Measurements from ENCODE around the gene BICC1.
A peak's percentile ranks its signal among the peaks of the same experiment; 100 is the strongest.

BICC1 gene

DNA sequence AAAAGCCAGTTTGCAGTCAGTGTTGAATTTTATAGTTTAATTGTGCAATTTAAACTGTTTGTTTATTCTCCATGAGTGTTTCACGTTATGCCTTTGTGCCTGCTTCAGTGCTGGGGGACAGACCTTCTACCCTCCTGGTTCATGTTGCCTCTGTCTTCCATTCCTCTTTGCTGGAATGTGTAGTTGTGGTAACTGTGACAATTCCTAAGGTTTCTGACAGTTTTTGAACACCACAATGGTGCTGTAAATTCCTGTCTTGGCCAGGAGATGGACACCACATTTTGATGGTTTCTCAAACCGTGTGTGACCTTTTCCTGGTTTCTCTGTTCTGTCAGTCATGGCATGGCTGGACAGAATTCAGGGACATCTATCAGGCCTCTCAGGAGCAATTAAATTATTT lies 201.7 kb downstream of the BICC1 start:
- TF ChIP-seq, protein P1, sequence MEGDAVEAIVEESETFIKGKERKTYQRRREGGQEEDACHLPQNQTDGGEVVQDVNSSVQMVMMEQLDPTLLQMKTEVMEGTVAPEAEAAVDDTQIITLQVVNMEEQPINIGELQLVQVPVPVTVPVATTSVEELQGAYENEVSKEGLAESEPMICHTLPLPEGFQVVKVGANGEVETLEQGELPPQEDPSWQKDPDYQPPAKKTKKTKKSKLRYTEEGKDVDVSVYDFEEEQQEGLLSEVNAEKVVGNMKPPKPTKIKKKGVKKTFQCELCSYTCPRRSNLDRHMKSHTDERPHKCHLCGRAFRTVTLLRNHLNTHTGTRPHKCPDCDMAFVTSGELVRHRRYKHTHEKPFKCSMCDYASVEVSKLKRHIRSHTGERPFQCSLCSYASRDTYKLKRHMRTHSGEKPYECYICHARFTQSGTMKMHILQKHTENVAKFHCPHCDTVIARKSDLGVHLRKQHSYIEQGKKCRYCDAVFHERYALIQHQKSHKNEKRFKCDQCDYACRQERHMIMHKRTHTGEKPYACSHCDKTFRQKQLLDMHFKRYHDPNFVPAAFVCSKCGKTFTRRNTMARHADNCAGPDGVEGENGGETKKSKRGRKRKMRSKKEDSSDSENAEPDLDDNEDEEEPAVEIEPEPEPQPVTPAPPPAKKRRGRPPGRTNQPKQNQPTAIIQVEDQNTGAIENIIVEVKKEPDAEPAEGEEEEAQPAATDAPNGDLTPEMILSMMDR (IDR thresholded peaks at IDR 0.05; ENCODE audit: low read depth, low read length): no peak
- no peak overlapping the region for H3K4me3 ChIP-seq (replicated peaks in 1 of 2; ENCODE audit: low read depth in 2 of 2, low read length in 2 of 2)
- no peak for DNase-seq (ENCODE audit: low read depth in 2 of 2)

DNA sequence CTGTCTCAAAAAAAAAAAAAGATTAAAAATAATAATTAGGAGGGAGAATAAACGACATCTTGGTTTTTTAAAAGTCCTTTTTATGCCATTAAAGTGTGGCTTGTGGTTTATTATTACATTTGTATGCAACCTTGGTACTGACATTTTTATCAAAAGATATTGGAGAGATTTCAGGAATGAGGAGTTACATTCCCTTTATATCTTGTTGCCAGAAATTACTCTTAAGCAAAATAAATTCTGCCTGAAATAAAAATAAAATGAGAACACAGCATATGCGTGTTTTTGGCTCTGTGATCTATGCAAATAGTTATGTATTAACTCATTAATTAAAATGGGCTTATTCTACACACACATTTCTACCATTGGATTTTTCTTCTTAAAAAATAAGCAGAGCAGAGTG lies 202.4 kb downstream of the BICC1 start:
- no peak overlapping the region for H3K4me3 ChIP-seq (replicated peaks in 1 of 2; ENCODE audit: low read depth in 2 of 2, low read length in 2 of 2)
- DNase-seq (ENCODE audit: low read depth in 2 of 2): peak in 1 of 2 donors; percentile 69
- TF ChIP-seq, protein P1 (IDR thresholded peaks at IDR 0.05; ENCODE audit: low read depth, low read length): no peak

DNA sequence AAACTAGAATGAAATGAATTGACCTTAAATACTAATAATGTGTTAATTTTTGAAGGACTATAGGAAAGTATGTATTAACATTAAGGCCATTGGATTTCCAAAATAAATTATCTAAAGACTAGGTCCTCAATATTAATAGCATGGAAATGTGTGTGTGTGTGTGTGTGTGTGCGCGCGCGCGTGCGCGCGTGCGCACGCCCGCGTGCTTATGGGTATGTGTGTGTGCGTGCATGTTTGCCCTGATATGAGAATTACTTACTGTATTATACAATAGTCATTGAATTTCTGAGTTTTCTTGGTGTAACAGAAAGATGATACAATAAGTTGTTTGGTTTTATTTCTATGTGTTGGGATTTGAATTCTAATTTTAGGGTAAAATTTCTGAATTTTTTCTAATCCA lies 205.9 kb downstream of the BICC1 start:
- no peak overlapping the region for H3K4me3 ChIP-seq (replicated peaks in 1 of 2; ENCODE audit: low read depth in 2 of 2, low read length in 2 of 2)
- DNase-seq (ENCODE audit: low read depth in 2 of 2): no peak
- TF ChIP-seq, protein P1 (IDR thresholded peaks at IDR 0.05; ENCODE audit: low read depth, low read length): no peak

DNA sequence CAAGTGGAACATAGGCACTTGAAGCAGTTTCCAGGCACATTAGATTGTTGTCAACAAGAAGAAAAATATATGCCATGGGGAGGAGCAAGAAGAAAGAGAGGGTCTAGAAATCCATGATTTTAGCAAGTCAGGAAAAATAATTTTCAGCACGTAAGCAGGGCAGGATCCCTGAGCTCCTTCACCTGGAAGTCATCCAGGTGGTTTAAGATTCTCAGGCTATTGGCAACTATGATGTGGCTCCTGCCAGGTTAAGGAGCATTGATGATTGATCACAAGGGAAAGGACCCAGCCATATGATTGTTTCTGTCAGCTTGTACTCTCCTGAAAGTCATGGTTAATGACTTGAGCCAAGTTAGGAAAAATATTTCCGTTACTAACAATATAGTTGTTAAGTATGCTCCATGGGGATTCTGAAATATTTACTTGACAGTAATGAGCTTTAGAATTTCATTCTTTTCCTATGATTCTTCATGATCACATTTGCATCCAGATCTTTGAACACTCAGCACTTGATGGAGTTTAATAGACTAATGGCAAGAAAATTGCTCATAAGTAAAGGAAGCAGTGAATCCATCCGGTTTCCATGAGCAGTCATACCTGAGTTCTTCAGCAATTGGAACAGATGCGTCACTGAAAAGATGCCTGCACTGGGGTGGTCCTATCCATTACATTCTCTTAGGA lies 209.1 kb downstream of the BICC1 start:
- peak in 1 of 2 donors; percentile 47 for DNase-seq (ENCODE audit: low read depth in 2 of 2)
- H3K4me3 ChIP-seq (replicated peaks in 1 of 2; ENCODE audit: low read depth in 2 of 2, low read length in 2 of 2): no peak overlapping the region
- TF ChIP-seq, protein P1 (IDR thresholded peaks at IDR 0.05; ENCODE audit: low read depth, low read length): no peak

DNA sequence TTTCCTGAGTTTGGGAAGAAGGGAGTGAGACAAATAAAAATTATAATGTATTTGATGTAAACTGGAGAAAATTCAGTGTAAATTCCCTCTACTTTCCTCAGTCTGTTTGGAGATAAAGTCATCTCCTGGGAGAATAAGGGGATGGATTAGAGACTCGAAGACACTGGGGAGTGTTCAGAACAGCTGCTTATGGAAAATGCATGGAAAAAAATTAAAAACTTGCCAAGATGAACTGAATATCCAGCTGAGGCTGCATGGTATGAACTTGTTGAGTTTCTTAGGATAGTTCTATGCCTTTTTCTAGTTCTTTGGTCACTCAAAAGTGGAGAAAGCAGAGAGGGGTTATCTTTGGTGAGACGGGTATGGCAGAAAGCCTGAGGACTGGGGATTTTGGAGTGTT lies 210.5 kb downstream of the BICC1 start:
- DNase-seq (ENCODE audit: low read depth in 2 of 2): no peak
- no peak overlapping the region for H3K4me3 ChIP-seq (replicated peaks in 1 of 2; ENCODE audit: low read depth in 2 of 2, low read length in 2 of 2)
- TF ChIP-seq, protein P1 (IDR thresholded peaks at IDR 0.05; ENCODE audit: low read depth, low read length): no peak

DNA sequence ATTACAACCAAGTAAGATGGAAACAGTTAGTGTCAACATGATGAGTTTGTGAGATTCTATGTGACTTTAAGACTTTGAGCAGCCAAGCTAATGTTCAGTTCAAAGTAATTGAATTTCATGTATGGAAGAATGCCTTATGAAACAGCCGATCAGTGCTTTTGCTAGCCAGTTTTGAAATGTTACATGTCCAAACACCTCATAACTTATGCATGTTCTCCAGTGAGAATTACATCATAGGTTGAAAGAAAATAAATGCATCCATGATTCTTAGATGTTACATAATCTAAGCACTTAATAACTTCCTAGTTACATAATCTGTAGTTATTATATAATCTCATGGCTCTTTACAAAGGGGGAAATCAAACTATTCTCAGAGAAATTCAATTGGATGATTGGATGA lies 211.3 kb downstream of the BICC1 start:
- DNase-seq (ENCODE audit: low read depth in 2 of 2): peak; percentile 35 to 75
- TF ChIP-seq, protein P1 (IDR thresholded peaks at IDR 0.05; ENCODE audit: low read depth, low read length): no peak

DNA sequence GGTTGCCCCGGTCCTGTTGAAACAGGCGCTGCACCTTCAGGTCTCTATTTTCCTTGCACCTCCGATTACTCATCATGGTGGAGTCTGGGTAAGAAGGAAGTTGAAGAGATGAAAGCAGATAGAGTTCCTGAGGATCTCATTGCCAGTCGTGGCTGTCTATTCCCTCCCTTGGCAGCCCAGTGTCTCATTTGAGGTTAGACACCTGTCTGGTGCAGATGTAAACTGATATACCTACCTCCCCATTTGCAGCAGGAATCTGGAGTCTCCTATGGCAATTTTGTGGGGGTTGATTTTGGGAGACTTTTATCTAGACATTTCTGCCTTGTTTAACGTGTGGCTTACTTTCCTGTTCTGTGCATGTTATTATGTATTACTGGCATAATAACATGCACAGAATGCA lies 212.1 kb downstream of the BICC1 start:
- no peak for DNase-seq (ENCODE audit: low read depth in 2 of 2)
- TF ChIP-seq, protein P1 (IDR thresholded peaks at IDR 0.05; ENCODE audit: low read depth, low read length): no peak
- no peak overlapping the region for H3K4me3 ChIP-seq (replicated peaks in 1 of 2; ENCODE audit: low read depth in 2 of 2, low read length in 2 of 2)

More for the DNA sequence above, 211.3 kb downstream of the BICC1 start:
- no peak overlapping the region for H3K4me3 ChIP-seq (replicated peaks in 1 of 2; ENCODE audit: low read depth in 2 of 2, low read length in 2 of 2)

Measured in cardiac fibroblast (primary cell).